WTC11 (cell line): ENCODE results near the gene RNGTT. TPM values are rescaled to one million over a fixed set of nuclear protein-coding genes. Genes with fewer than 3 reads are reported as not detected.

Experiments used
- ATAC-seq: fragments of 200-7000 bp; cut with Tn5 transposase; 2 replicates; pipeline ENCODE4 v1.10.0; 2021; ENCODE audit warnings: mild to moderate bottlenecking, moderate library complexity
- CTCF ChIA-PET: fragments of 300-600 bp; sonication (Branson Sonifier 250); formaldehyde crosslinking; loops from one replicate; lab custom pipeline; 2021; ENCODE audit warnings: antibody characterized with exemption; lab: Charles Lee
- POLR2A ChIA-PET: fragments of 350-600 bp; sonication (Branson Sonifier 250); formaldehyde crosslinking; loops from one replicate; lab custom pipeline; 2021; ENCODE audit warnings: antibody characterized with exemption; lab: Charles Lee
- DNase-seq: peaks from one replicate; pipeline ENCODE4 v3.0.0; 2021; ENCODE audit warnings: low spot score
- H3K27ac Mint-ChIP-seq: 2 replicates; pipeline ENCODE4 v1.8.0; 2021; ENCODE audit warnings: mixed read lengths
- H3K27me3 Mint-ChIP-seq: 2 replicates; pipeline ENCODE4 v1.8.0; 2021; ENCODE audit warnings: low read depth, mild to moderate bottlenecking, moderate library complexity, mixed read lengths
- H3K36me3 Mint-ChIP-seq: 2 replicates; pipeline ENCODE4 v1.8.0; 2021; ENCODE audit warnings: mixed read lengths
- H3K4me1 Mint-ChIP-seq: 2 replicates; pipeline ENCODE4 v1.8.0; 2022; ENCODE audit warnings: mixed read lengths
- H3K4me3 Mint-ChIP-seq: 2 replicates; pipeline ENCODE4 v1.8.0; 2021; ENCODE audit warnings: mild to moderate bottlenecking, moderate library complexity, mixed read lengths
- H3K9me3 Mint-ChIP-seq: 2 replicates; pipeline ENCODE4 v1.8.0; 2021; ENCODE audit warnings: mixed read lengths
- AFF4 ChIP-seq: sonication (generic); formaldehyde crosslinking; IDR thresholded peaks from 2 replicates; pipeline ENCODE4 v1.8.1; 2023; ENCODE audit warnings: mild to moderate bottlenecking, missing genetic modification reagents, borderline replicate concordance
- ATF2 ChIP-seq: sonication (generic); formaldehyde crosslinking; IDR thresholded peaks from 2 replicates; pipeline ENCODE4 v1.8.1; 2022; ENCODE audit warnings: low read depth, missing genetic modification reagents, borderline replicate concordance
- CBFB ChIP-seq: sonication (generic); formaldehyde crosslinking; IDR thresholded peaks from 2 replicates; pipeline ENCODE4 v1.8.1; 2022; ENCODE audit warnings: mild to moderate bottlenecking, low read depth, missing genetic modification reagents
- CTCF ChIP-seq: fragments of 200-600 bp; IDR thresholded peaks from 2 replicates; pipeline ENCODE4 v1.8.0; 2022; ENCODE audit warnings: antibody characterized with exemption
- ESRRA ChIP-seq: sonication (generic); formaldehyde crosslinking; IDR thresholded peaks from 2 replicates; pipeline ENCODE4 v1.8.1; 2022; ENCODE audit warnings: mild to moderate bottlenecking, missing genetic modification reagents, borderline replicate concordance
- ETV6 ChIP-seq: sonication (generic); formaldehyde crosslinking; IDR thresholded peaks from 2 replicates; pipeline ENCODE4 v1.8.1; 2022; ENCODE audit warnings: mild to moderate bottlenecking, missing genetic modification reagents
- FOXP1 ChIP-seq: sonication (generic); formaldehyde crosslinking; IDR thresholded peaks from 2 replicates; pipeline ENCODE4 v1.8.0; 2022; ENCODE audit warnings: missing genetic modification reagents, mild to moderate bottlenecking, moderate library complexity, borderline replicate concordance
- NFE2L1 ChIP-seq: sonication (generic); formaldehyde crosslinking; IDR thresholded peaks from 2 replicates; pipeline ENCODE4 v1.8.1; 2023; ENCODE audit warnings: missing genetic modification reagents
- RORB ChIP-seq: fragments of 250-450 bp; sonication (Bioruptor Pico); IDR thresholded peaks from 2 replicates; pipeline ENCODE4 v1.9.0; 2021; ENCODE audit warnings: mild to moderate bottlenecking
- SMAD4 ChIP-seq: sonication (generic); formaldehyde crosslinking; IDR thresholded peaks from 2 replicates; pipeline ENCODE4 v1.8.0; 2022; ENCODE audit warnings: mild to moderate bottlenecking, missing genetic modification reagents
- SOX15 ChIP-seq: fragments of 250-450 bp; sonication (Bioruptor Pico); IDR thresholded peaks from 2 replicates; pipeline ENCODE4 v1.9.0; 2021; ENCODE audit warnings: mild to moderate bottlenecking
- TEAD4 ChIP-seq: sonication (generic); formaldehyde crosslinking; IDR thresholded peaks from 2 replicates; pipeline ENCODE4 v1.8.0; 2022; ENCODE audit warnings: mild to moderate bottlenecking, missing genetic modification reagents
- USF2 ChIP-seq: sonication (generic); formaldehyde crosslinking; IDR thresholded peaks from 2 replicates; pipeline ENCODE4 v1.8.1; 2023; ENCODE audit warnings: mild to moderate bottlenecking, missing genetic modification reagents, moderate library complexity
- ZBTB21 ChIP-seq: sonication (generic); formaldehyde crosslinking; IDR thresholded peaks from 2 replicates; pipeline ENCODE4 v1.8.1; 2023; ENCODE audit warnings: mild to moderate bottlenecking, missing genetic modification reagents, borderline replicate concordance
- ZNF512 ChIP-seq: sonication (generic); formaldehyde crosslinking; IDR thresholded peaks from 2 replicates; pipeline ENCODE4 v1.8.1; 2022; ENCODE audit warnings: missing genetic modification reagents, borderline replicate concordance
- ZNF532 ChIP-seq: fragments of 250-450 bp; sonication (Bioruptor Pico); IDR thresholded peaks from 2 replicates; pipeline ENCODE4 v1.9.0; 2021; ENCODE audit warnings: mild to moderate bottlenecking, borderline replicate concordance
- total RNA-seq: library from RNA; stranded (reverse); gene quantifications from 3 replicates; pipeline ENCODE4 v1.2.3, GENCODE V29; 2021

RNGTT gene
- total RNA-seq, 1 experiment from 2014 or later: 20.4 TPM

- Mint-ChIP-seq H3K4me1 (peaks cover 25% of the 10 kb centered on the region), H3K27ac (no peak overlapping the region), H3K36me3 (no peaks in the 10 kb centered on the region), H3K9me3 (peaks cover 22% of the 10 kb centered on the region), H3K27me3 (no peaks in the 10 kb centered on the region), H3K4me3 (no peak overlapping the region)
- ATAC-seq (no peak), DNase-seq (no peak)
- no peak for TF ChIP-seq RORB (CRISPR knock-in tag)
- TF ChIP-seq ZNF532: no peak
- no peak for TF ChIP-seq CTCF
- TF ChIP-seq ETV6 (CRISPR knock-in tag): no peak
- no peak for TF ChIP-seq AFF4
- TF ChIP-seq ESRRA (CRISPR knock-in tag): no peak
- no peak for TF ChIP-seq TEAD4 (CRISPR knock-in tag)
- no peak for TF ChIP-seq ATF2 (CRISPR knock-in tag)
- TF ChIP-seq CBFB (CRISPR knock-in tag): no peak
- TF ChIP-seq FOXP1 (CRISPR knock-in tag): no peak
- POLR2A ChIA-PET: no interaction called here
- CTCF ChIA-PET: no interaction called here
Measured at GRCh38 chr6:88596801-88597200, 366.6 kb downstream of the RNGTT start.

GRCh38 chr6:88588938-88589337 is 374.5 kb downstream of the RNGTT start:
- peaks cover 26% of the 10 kb centered on the region for H3K4me1 Mint-ChIP-seq
- H3K36me3 Mint-ChIP-seq: no peaks in the 10 kb centered on the region
- ChIA-PET CTCF (interaction anchor here (1.0 kb wide), 1 partner anchor 11 kb away, joined by 3 read pairs; no protein-coding TSS in a partner anchor), POLR2A (no interaction called here)
- DNase-seq (no peak), ATAC-seq (no peak)
- no peak overlapping the region for H3K4me3 Mint-ChIP-seq
- TF ChIP-seq ZNF512 (CRISPR knock-in tag): no peak
- TF ChIP-seq NFE2L1 (CRISPR knock-in tag): no peak
- TF ChIP-seq USF2 (CRISPR knock-in tag): no peak
- TF ChIP-seq SOX15 (CRISPR knock-in tag): no peak
- TF ChIP-seq ZBTB21 (CRISPR knock-in tag): no peak
- TF ChIP-seq SMAD4 (CRISPR knock-in tag): no peak
- H3K27ac Mint-ChIP-seq: no peak overlapping the region
- H3K9me3 Mint-ChIP-seq: peaks cover 13% of the 10 kb centered on the region
- peaks cover 7% of the 10 kb centered on the region for H3K27me3 Mint-ChIP-seq
